ENCODE data around the gene GHRL. TPM values are rescaled to one million over a fixed set of nuclear protein-coding genes. Genes with fewer than 3 reads are reported as not detected.

Gene GHRL
- total RNA-seq, 2 experiments from 2014 or later, result 0.32 to 0.42 TPM

- Histone ChIP-seq H3K9me3 (ENCODE audit: low read length) (no peaks in the 10 kb centered on the region), H3K4me2 (ENCODE audit: low read length) (no peak overlapping the region), H3K4me1 (ENCODE audit: insufficient read depth, low read length, poor library complexity, severe bottlenecking) (peaks cover 20% of the 10 kb centered on the region), H3K27ac (ENCODE audit: low read depth, low read length, poor library complexity, severe bottlenecking) (no peak overlapping the region), H3K9me2 (ENCODE audit: insufficient read depth, low read length) (no peaks in the 10 kb centered on the region), H4K20me1 (ENCODE audit: insufficient read depth, low read length) (peaks cover 6% of the 10 kb centered on the region; the same call in 1 of the 2 replicates), H2AFZ (ENCODE audit: low read length) (no peak overlapping the region), H3K4me3 (ENCODE audit: low read depth, low read length, poor library complexity, severe bottlenecking) (no peak overlapping the region), H3K79me2 (ENCODE audit: insufficient read depth, low read depth, low read length) (peaks cover 24% of the 10 kb centered on the region), H3K36me3 (ENCODE audit: insufficient read depth, low read length) (peaks cover 62% of the 10 kb centered on the region)
- DNase-seq (ENCODE audit: low spot score), result no peak
- TF ChIP-seq CTCF (conservative IDR thresholded peaks at IDR 0.05; ENCODE audit: low read length) (no peak), EZH2phosphoT487 (IDR thresholded peaks at IDR 0.05; ENCODE audit: borderline replicate concordance, low read depth, low read length) (no peak)
- BruUV-seq (replicated peaks), result no TSS peak
- ChIA-PET CTCF (ENCODE audit: unreplicated experiment) (no interaction called here), POLR2A (no interaction called here)
- intact Hi-C loops (cut with micrococcal nuclease; ENCODE audit: unreplicated experiment), result no loop called here
Observed at GRCh38 chr3:10317961-10318350, 25.2 kb upstream of the GHRL start.

GRCh38 chr3:10317311-10317960 is 24.7 kb upstream of the GHRL start:
- no peak overlapping the region for H3K4me2 ChIP-seq (ENCODE audit: low read length)
- no peaks in the 10 kb centered on the region for H3K9me2 ChIP-seq (ENCODE audit: insufficient read depth, low read length)
- H3K36me3 ChIP-seq (ENCODE audit: insufficient read depth, low read length), result peaks cover 67% of the 10 kb centered on the region
- intact Hi-C loops (cut with micrococcal nuclease; ENCODE audit: unreplicated experiment), result no loop called here
- no peak overlapping the region for H2AFZ ChIP-seq (ENCODE audit: low read length)
- CTCF ChIA-PET (ENCODE audit: unreplicated experiment), result no interaction called here
- H3K4me3 ChIP-seq (ENCODE audit: low read depth, low read length, poor library complexity, severe bottlenecking), result no peak overlapping the region
- H3K27ac ChIP-seq (ENCODE audit: low read depth, low read length, poor library complexity, severe bottlenecking), result no peak overlapping the region
- H3K9me3 ChIP-seq (ENCODE audit: low read length), result no peaks in the 10 kb centered on the region
- peaks cover 20% of the 10 kb centered on the region for H3K4me1 ChIP-seq (ENCODE audit: insufficient read depth, low read length, poor library complexity, severe bottlenecking)
- TF ChIP-seq EZH2phosphoT487 (IDR thresholded peaks at IDR 0.05; ENCODE audit: borderline replicate concordance, low read depth, low read length) (no peak), CTCF (conservative IDR thresholded peaks at IDR 0.05; ENCODE audit: low read length) (no peak)
- POLR2A ChIA-PET, result no interaction called here
- peaks cover 24% of the 10 kb centered on the region for H3K79me2 ChIP-seq (ENCODE audit: insufficient read depth, low read depth, low read length)
- BruUV-seq (replicated peaks), result no TSS peak
- no peak for DNase-seq (ENCODE audit: low spot score)
- H4K20me1 ChIP-seq (ENCODE audit: insufficient read depth, low read length), result peaks cover 6% of the 10 kb centered on the region; the same call in 1 of the 2 replicates

GRCh38 chr3:10315771-10316344 is 23.1 kb upstream of the GHRL start:
- Histone ChIP-seq H2AFZ (ENCODE audit: low read length) (no peak overlapping the region), H3K4me1 (ENCODE audit: insufficient read depth, low read length, poor library complexity, severe bottlenecking) (peaks cover 17% of the 10 kb centered on the region), H4K20me1 (ENCODE audit: insufficient read depth, low read length) (peaks cover 6% of the 10 kb centered on the region; the same call in 1 of the 2 replicates), H3K9me2 (ENCODE audit: insufficient read depth, low read length) (no peaks in the 10 kb centered on the region), H3K4me3 (ENCODE audit: low read depth, low read length, poor library complexity, severe bottlenecking) (no peak overlapping the region), H3K9me3 (ENCODE audit: low read length) (no peaks in the 10 kb centered on the region), H3K36me3 (ENCODE audit: insufficient read depth, low read length) (peaks cover 83% of the 10 kb centered on the region), H3K27ac (ENCODE audit: low read depth, low read length, poor library complexity, severe bottlenecking) (no peak overlapping the region), H3K79me2 (ENCODE audit: insufficient read depth, low read depth, low read length) (peaks cover 24% of the 10 kb centered on the region), H3K4me2 (ENCODE audit: low read length) (no peak overlapping the region)
- intact Hi-C loops (cut with micrococcal nuclease; ENCODE audit: unreplicated experiment), result no loop called here
- BruUV-seq (replicated peaks), result no TSS peak
- ChIA-PET CTCF (ENCODE audit: unreplicated experiment) (no interaction called here), POLR2A (interaction anchor here (0.6 kb wide), 1 partner anchor 233 kb away, joined by 3 read pairs; no protein-coding TSS in a partner anchor)
- TF ChIP-seq CTCF (conservative IDR thresholded peaks at IDR 0.05; ENCODE audit: low read length) (no peak), EZH2phosphoT487 (IDR thresholded peaks at IDR 0.05; ENCODE audit: borderline replicate concordance, low read depth, low read length) (no peak)
- no peak for DNase-seq (ENCODE audit: low spot score)
